ENCODE results near the gene BTAF1.
A peak's percentile ranks its signal among the peaks of the same experiment; 100 is the strongest.

Gene BTAF1

GRCh38 chr10:91908337-91909116, 15.0 kb upstream of the BTAF1 start:
- peak; percentile 92 for DNase-seq

- peak; percentile 65 for DNase-seq
These were observed 14.4 kb upstream of the BTAF1 start, which contains the start of gene FGFBP3 for GRCh38 chr10:91909117-91909677. FGFBP3 (minus strand) TSS chr10:91909486; CDS start chr10:91908969, 517 bp downstream.

- no peak for DNase-seq
These were observed 13.1 kb upstream of the BTAF1 start for GRCh38 chr10:91910467-91910866.

GRCh38 chr10:91919651-91920050, 3.9 kb upstream of the BTAF1 start:
- DNase-seq: no peak

- no peak for DNase-seq
These were observed 847 bp downstream of the BTAF1 start for GRCh38 chr10:91924212-91925021.

- no peak for DNase-seq
These were observed 1.4 kb downstream of the BTAF1 start for GRCh38 chr10:91925022-91925320.

- DNase-seq: no peak
These were observed 7.4 kb downstream of the BTAF1 start for GRCh38 chr10:91930939-91931338.

- DNase-seq: no peak
These were observed 8.1 kb downstream of the BTAF1 start for GRCh38 chr10:91931526-91932190.

- no peak for DNase-seq
These were observed 9.2 kb downstream of the BTAF1 start for GRCh38 chr10:91932737-91933136.

GRCh38 chr10:91935886-91936285, 12.3 kb downstream of the BTAF1 start:
- DNase-seq: no peak

- DNase-seq: no peak
These were observed 16.1 kb downstream of the BTAF1 start for GRCh38 chr10:91939653-91940052.

GRCh38 chr10:91941426-91941825, 17.9 kb downstream of the BTAF1 start:
- no peak for DNase-seq

- no peak for DNase-seq
These were observed 21.5 kb downstream of the BTAF1 start for GRCh38 chr10:91944880-91945630.

- DNase-seq: no peak
These were observed 30.1 kb downstream of the BTAF1 start for GRCh38 chr10:91953600-91954160.

- no peak for DNase-seq
These were observed 31.5 kb downstream of the BTAF1 start for GRCh38 chr10:91955114-91955513.

- no peak for DNase-seq
These were observed 33.5 kb downstream of the BTAF1 start for GRCh38 chr10:91957091-91957490.

GRCh38 chr10:91969297-91969696, 45.7 kb downstream of the BTAF1 start:
- DNase-seq: no peak

GRCh38 chr10:91974960-91975359, 51.4 kb downstream of the BTAF1 start:
- no peak for DNase-seq

GRCh38 chr10:91975438-91975837, 51.9 kb downstream of the BTAF1 start:
- no peak for DNase-seq

GRCh38 chr10:91976317-91977051, 52.9 kb downstream of the BTAF1 start:
- no peak for DNase-seq

GRCh38 chr10:91977491-91977890, 53.9 kb downstream of the BTAF1 start:
- no peak for DNase-seq

- DNase-seq: no peak
These were observed 55.0 kb downstream of the BTAF1 start for GRCh38 chr10:91978585-91978984.

All from activated CD8-positive, alpha-beta memory T cell treated with anti-CD3 and anti-CD28 coated beads for 24 hours (primary cell).